ENCODE data around the gene MYO9A.

DNA sequence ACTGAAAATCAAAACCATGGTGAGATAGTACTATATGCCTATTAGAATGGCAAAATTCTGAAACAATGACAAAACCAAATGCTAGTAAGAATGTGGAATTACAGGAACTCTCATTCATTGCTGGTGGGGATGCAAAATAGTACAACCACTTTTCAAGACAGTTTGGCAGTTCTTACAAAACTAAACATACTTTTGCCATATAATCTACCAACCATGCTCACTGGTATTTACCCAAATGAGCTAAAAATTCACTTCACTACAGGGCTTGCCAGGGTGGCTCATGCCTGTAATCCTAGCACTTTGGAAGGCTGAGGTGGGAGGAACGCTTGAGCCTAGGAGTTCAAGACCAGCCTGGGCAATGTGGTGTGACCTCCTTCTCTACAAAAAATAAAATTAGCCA, 40.0 kb downstream of the MYO9A start:
- TF ChIP-seq, protein P1, sequence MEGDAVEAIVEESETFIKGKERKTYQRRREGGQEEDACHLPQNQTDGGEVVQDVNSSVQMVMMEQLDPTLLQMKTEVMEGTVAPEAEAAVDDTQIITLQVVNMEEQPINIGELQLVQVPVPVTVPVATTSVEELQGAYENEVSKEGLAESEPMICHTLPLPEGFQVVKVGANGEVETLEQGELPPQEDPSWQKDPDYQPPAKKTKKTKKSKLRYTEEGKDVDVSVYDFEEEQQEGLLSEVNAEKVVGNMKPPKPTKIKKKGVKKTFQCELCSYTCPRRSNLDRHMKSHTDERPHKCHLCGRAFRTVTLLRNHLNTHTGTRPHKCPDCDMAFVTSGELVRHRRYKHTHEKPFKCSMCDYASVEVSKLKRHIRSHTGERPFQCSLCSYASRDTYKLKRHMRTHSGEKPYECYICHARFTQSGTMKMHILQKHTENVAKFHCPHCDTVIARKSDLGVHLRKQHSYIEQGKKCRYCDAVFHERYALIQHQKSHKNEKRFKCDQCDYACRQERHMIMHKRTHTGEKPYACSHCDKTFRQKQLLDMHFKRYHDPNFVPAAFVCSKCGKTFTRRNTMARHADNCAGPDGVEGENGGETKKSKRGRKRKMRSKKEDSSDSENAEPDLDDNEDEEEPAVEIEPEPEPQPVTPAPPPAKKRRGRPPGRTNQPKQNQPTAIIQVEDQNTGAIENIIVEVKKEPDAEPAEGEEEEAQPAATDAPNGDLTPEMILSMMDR (IDR thresholded peaks at IDR 0.05), result no peak
- TF ChIP-seq ZFX (IDR thresholded peaks at IDR 0.05; ENCODE audit: borderline replicate concordance), result no peak

Measured in 22Rv1 (cell line).